ENCODE measurements around the gene RAB4A.

RAB4A gene

DNA sequence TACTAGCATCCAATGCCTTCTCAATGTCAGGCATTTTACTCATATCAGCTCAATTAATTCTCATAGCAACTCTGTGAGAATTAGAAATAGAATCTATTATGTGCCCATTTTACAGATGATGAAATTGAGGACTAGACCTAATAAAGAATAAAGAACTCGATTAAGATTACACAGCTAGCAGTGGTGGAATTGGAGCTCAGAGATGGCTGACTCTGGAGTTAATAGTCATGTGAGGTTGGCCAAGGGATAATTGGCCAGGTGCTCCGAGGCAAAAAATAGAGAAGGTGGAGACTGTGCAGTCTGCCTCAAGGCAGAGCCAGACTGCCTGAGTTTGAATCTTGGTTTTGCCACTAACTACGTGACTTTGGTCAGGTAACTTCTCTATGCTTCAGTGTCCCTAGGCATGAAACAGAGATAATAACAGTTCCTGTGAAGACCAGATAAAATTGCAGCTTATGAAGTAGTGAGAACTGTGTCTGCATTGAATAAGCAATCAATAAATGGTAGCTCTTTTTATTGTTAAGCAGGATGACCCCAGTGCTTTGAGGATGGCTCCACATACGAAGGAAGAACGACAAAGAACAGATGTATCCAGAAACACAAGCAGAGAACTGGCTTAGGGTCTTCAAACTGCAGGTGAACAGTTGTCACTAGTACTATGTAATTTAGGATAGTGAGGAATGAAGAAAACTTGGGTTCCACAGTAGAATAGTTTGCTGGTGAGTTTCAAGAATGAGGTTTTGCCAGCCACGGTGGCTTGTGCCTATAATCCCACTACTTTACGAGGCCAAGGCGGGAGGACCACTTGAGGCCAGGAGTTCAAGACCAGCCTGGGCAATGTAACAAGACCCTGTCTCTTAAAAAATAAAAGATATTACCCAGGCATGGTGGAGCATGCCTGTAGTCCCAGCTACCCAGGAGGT lies 78.8 kb downstream of the RAB4A start:
- TF ChIP-seq EGR1 (IDR thresholded peaks at IDR 0.05), result no peak
- no peak for TF ChIP-seq FOXM1 (IDR thresholded peaks at IDR 0.05; ENCODE audit: borderline replicate concordance, low read depth)
- no peak for TF ChIP-seq ZBTB7A (IDR thresholded peaks at IDR 0.05; ENCODE audit: low read depth)
- no peak for TF ChIP-seq NFIC (IDR thresholded peaks at IDR 0.05)
- no peak for TF ChIP-seq RAD21 (IDR thresholded peaks at IDR 0.05; ENCODE audit: low read depth)
- TF ChIP-seq TEAD4 (IDR thresholded peaks at IDR 0.05), result no peak
- TF ChIP-seq, protein P1, sequence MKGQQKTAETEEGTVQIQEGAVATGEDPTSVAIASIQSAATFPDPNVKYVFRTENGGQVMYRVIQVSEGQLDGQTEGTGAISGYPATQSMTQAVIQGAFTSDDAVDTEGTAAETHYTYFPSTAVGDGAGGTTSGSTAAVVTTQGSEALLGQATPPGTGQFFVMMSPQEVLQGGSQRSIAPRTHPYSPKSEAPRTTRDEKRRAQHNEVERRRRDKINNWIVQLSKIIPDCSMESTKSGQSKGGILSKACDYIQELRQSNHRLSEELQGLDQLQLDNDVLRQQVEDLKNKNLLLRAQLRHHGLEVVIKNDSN (IDR thresholded peaks at IDR 0.05), result no peak
- TF ChIP-seq, protein P2, sequence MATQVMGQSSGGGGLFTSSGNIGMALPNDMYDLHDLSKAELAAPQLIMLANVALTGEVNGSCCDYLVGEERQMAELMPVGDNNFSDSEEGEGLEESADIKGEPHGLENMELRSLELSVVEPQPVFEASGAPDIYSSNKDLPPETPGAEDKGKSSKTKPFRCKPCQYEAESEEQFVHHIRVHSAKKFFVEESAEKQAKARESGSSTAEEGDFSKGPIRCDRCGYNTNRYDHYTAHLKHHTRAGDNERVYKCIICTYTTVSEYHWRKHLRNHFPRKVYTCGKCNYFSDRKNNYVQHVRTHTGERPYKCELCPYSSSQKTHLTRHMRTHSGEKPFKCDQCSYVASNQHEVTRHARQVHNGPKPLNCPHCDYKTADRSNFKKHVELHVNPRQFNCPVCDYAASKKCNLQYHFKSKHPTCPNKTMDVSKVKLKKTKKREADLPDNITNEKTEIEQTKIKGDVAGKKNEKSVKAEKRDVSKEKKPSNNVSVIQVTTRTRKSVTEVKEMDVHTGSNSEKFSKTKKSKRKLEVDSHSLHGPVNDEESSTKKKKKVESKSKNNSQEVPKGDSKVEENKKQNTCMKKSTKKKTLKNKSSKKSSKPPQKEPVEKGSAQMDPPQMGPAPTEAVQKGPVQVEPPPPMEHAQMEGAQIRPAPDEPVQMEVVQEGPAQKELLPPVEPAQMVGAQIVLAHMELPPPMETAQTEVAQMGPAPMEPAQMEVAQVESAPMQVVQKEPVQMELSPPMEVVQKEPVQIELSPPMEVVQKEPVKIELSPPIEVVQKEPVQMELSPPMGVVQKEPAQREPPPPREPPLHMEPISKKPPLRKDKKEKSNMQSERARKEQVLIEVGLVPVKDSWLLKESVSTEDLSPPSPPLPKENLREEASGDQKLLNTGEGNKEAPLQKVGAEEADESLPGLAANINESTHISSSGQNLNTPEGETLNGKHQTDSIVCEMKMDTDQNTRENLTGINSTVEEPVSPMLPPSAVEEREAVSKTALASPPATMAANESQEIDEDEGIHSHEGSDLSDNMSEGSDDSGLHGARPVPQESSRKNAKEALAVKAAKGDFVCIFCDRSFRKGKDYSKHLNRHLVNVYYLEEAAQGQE (IDR thresholded peaks at IDR 0.05; ENCODE audit: low read depth), result no peak
- no peak for TF ChIP-seq EP300 (IDR thresholded peaks at IDR 0.05; ENCODE audit: borderline replicate concordance)
- no peak for TF ChIP-seq CREB1 (IDR thresholded peaks at IDR 0.05; ENCODE audit: low read depth)
- TF ChIP-seq, protein P3, sequence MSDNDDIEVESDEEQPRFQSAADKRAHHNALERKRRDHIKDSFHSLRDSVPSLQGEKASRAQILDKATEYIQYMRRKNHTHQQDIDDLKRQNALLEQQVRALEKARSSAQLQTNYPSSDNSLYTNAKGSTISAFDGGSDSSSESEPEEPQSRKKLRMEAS (IDR thresholded peaks at IDR 0.05), result no peak
- no peak for TF ChIP-seq CEBPB (IDR thresholded peaks at IDR 0.05)
- TF ChIP-seq TAF1 (IDR thresholded peaks at IDR 0.05; ENCODE audit: low read depth), result no peak
- TF ChIP-seq TCF12 (IDR thresholded peaks at IDR 0.05; ENCODE audit: low read depth), result no peak
- no peak for TF ChIP-seq YY1 (IDR thresholded peaks at IDR 0.05; ENCODE audit: low read depth)

DNA sequence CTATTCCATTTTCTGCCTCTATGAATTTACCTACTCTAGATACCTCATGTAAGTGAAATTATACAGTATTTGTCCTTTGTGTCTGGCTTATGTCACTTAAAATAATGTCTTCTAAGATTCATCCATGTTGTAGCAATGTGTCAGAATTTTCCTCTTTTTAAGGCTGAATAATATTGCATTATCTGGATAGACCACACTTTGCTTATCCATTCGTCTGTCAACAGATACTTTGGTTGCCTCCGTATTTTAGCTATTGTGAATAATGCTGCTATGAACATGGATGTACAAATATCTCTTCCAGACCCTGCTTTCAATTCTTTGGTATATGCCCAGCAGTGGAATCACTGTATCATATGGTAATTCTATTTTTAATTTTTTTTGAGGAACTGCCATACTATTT lies 82.1 kb downstream of the RAB4A start:
- TF ChIP-seq FOXM1 (IDR thresholded peaks at IDR 0.05; ENCODE audit: borderline replicate concordance, low read depth), result no peak
- no peak for TF ChIP-seq TAF1 (IDR thresholded peaks at IDR 0.05; ENCODE audit: low read depth)
- no peak for TF ChIP-seq ZBTB7A (IDR thresholded peaks at IDR 0.05; ENCODE audit: low read depth)
- TF ChIP-seq YY1 (IDR thresholded peaks at IDR 0.05; ENCODE audit: low read depth), result no peak
- no peak for TF ChIP-seq EGR1 (IDR thresholded peaks at IDR 0.05)
- no peak for TF ChIP-seq EP300 (IDR thresholded peaks at IDR 0.05; ENCODE audit: borderline replicate concordance)
- TF ChIP-seq, protein P3 (IDR thresholded peaks at IDR 0.05), result no peak
- TF ChIP-seq TCF12 (IDR thresholded peaks at IDR 0.05; ENCODE audit: low read depth), result no peak
- no peak for TF ChIP-seq TEAD4 (IDR thresholded peaks at IDR 0.05)
- no peak for TF ChIP-seq RAD21 (IDR thresholded peaks at IDR 0.05; ENCODE audit: low read depth)

DNA sequence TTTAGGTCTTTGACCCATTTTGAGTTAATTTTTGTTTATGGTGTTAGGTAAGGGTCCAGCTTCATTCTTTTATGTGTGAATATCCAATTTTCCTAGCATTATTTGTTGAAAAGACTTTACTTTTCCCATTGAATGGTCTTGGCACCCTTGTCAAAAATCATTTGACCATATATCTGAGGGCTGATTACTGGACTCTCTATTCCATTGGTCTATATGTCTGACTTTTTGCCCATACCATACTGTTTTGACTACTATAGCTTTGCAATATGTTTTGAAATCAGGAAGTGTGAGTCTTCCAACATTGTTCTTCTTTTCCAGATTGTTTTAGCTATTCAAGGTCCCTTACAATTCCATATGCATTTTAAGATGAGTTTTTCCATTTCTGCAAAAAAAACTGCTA lies 83.3 kb downstream of the RAB4A start:
- TF ChIP-seq CEBPB (IDR thresholded peaks at IDR 0.05), result no peak
- TF ChIP-seq YY1 (IDR thresholded peaks at IDR 0.05; ENCODE audit: low read depth), result no peak
- no peak for TF ChIP-seq NFIC (IDR thresholded peaks at IDR 0.05)
- TF ChIP-seq, protein P1 (IDR thresholded peaks at IDR 0.05), result no peak
- no peak for TF ChIP-seq ZBTB7A (IDR thresholded peaks at IDR 0.05; ENCODE audit: low read depth)
- TF ChIP-seq CREB1 (IDR thresholded peaks at IDR 0.05; ENCODE audit: low read depth), result no peak
- TF ChIP-seq TCF12 (IDR thresholded peaks at IDR 0.05; ENCODE audit: low read depth), result no peak
- TF ChIP-seq FOXM1 (IDR thresholded peaks at IDR 0.05; ENCODE audit: borderline replicate concordance, low read depth), result no peak
